ENCODE results near the gene UGT1A6.

- no peak for TF ChIP-seq POLR2AphosphoS5 (IDR thresholded peaks at IDR 0.05)
- no peak for TF ChIP-seq CTCF (IDR thresholded peaks at IDR 0.05)
These were observed 48.2 kb downstream of the UGT1A6 start for GRCh38 chr2:233740870-233741269.
